HUES64 (cell line): ENCODE results near the gene SAMD9L. TPM values are rescaled to one million over a fixed set of nuclear protein-coding genes. Genes with fewer than 3 reads are reported as not detected.

Experiments
- H3K27ac ChIP-seq: 2 replicates; pipeline ENCODE4 v1.7.0; 2013; ENCODE audit warnings: low read depth, low read length, inconsistent platforms
- H3K27me3 ChIP-seq: 2 replicates; pipeline ENCODE4 v1.6.1; 2013; ENCODE audit warnings: mild to moderate bottlenecking, low read length; ENCODE audit not compliant: insufficient read depth
- H3K36me3 ChIP-seq: 2 replicates; pipeline ENCODE4 v1.6.1; 2013; ENCODE audit warnings: mild to moderate bottlenecking, low read length; ENCODE audit not compliant: insufficient read depth
- H3K4me1 ChIP-seq: 2 replicates; pipeline ENCODE4 v1.6.1; 2013; ENCODE audit warnings: mild to moderate bottlenecking, low read length, moderate library complexity; ENCODE audit not compliant: insufficient read depth
- H3K4me3 ChIP-seq: 2 replicates; pipeline ENCODE4 v1.5.1; 2013; ENCODE audit warnings: mild to moderate bottlenecking, low read length, moderate library complexity
- H3K9ac ChIP-seq: 2 replicates; pipeline ENCODE4 v1.6.1; 2013; ENCODE audit warnings: mild to moderate bottlenecking, low read depth, low read length
- H3K9me3 ChIP-seq: 2 replicates; pipeline ENCODE4 v1.6.1; 2013; ENCODE audit warnings: low read depth, low read length; ENCODE audit not compliant: insufficient read depth
- WGBS: fragments of 150-250, 120-280 bp; methylation state at CpG from one replicate; pipeline ENCODE4 v1.1.7; 2013; ENCODE audit warnings: missing lambda C conversion rate; 5-methylcytosine and 5-hydroxymethylcytosine counted together
- polyA plus RNA-seq, 2 experiments: library from polyadenylated mRNA; stranded (reverse); fragments of 50-300 nt; gene quantifications; one replicate each; pipeline ENCODE4 v1.2.3, GENCODE V29; 2013

The SAMD9L gene
- polyA plus RNA-seq (2013, experiment 1 of 2): not detected
- polyA plus RNA-seq (2013, experiment 2 of 2): not detected

GRCh38 chr7:93148144-93148543, at the start of gene SAMD9L:
TSS of gene SAMD9L (minus strand) at chr7:93148385. CDS start at chr7:93135971, 12,414 bp downstream.
- Histone ChIP-seq H3K9me3 (no peaks in the 10 kb centered on the region), H3K27me3 (no peaks in the 10 kb centered on the region), H3K27ac (no peak within 1 kb of the TSS), H3K9ac (no peak within 1 kb of the TSS), H3K36me3 (no peaks in the 10 kb centered on the region), H3K4me1 (peaks cover 14% of the 10 kb centered on the region; the same call in 1 of the 2 replicates), H3K4me3 (no peak within 1 kb of the TSS)
- 96% methylated on average over 2 of the region's 2 CpGs for WGBS

DNA sequence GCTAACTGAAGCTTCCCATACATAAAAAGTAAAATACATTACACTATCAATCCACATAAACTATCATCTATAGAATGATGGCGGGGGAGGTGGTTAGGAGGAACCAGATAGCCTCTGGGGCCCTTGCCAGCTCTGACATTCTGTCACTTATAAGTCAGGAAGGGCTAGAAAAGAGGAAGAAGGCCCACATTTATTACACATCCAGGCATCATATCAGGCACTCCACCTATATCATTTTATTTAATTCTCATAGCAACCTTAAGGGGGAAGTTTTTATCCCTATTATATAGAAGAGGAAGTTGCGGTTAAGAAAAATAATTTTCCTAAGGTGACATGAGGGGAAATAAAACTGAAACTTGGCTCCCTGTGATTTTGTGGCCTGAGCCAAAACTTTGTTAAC, 48.2 kb upstream of the SAMD9L start:
- Histone ChIP-seq H3K9me3 (no peaks in the 10 kb centered on the region), H3K9ac (no peak overlapping the region), H3K27me3 (peaks cover 23% of the 10 kb centered on the region; the same call in 1 of the 2 replicates), H3K4me1 (no peaks in the 10 kb centered on the region), H3K4me3 (no peak overlapping the region), H3K36me3 (no peaks in the 10 kb centered on the region), H3K27ac (no peak overlapping the region)
- WGBS: 100% methylated on average over 1 of the region's 2 CpGs

- WGBS: 79% methylated on average over 3 of the region's 3 CpGs
- no peaks in the 10 kb centered on the region for H3K36me3 ChIP-seq
Measured at GRCh38 chr7:93194386-93194785, 46.2 kb upstream of the SAMD9L start.

DNA sequence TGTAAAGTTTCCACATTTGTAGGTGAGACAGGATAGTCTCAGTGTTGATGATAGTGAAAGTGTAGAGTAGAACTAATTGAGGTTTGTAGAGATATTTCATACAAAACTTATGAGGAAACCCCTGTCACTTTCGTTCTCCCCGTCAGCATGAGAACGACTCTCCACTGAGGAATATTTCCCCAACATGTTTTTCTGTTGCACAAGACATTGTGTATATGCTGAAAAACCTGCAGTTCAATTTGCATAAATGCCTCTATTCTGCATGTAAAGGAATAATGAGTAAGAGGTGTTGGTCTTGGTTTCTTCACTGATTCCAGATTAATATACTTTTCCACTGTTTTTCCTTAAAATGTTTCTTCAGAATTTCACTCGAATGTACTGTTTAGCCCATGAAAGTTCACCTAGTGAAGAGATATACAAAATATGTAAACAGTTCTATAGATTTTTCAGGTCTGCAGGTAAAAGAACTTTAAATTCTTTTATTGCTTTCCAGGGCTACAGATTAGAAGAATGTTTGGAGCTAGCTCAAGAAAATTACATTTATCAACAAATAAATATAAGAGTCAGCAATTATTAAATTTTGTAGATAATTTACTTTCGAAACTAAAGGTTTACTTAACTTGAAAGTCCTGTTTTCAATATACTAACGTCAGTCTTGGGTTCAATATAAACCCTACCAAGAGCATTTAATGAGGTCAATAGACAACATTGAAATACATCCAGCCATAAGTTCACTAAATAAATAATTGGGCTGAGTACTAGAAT, 40.9 kb upstream of the SAMD9L start:
- no peak overlapping the region for H3K4me3 ChIP-seq
- H3K27me3 ChIP-seq: peaks cover 24% of the 10 kb centered on the region
- H3K36me3 ChIP-seq: no peaks in the 10 kb centered on the region
- H3K4me1 ChIP-seq: no peaks in the 10 kb centered on the region
- H3K9me3 ChIP-seq: no peaks in the 10 kb centered on the region
- 78% methylated on average over 6 of the region's 6 CpGs for WGBS
- no peak overlapping the region for H3K9ac ChIP-seq
- H3K27ac ChIP-seq: no peak overlapping the region

More at GRCh38 chr7:93194386-93194785, 46.2 kb upstream of the SAMD9L start:
- Histone ChIP-seq H3K9me3 (no peaks in the 10 kb centered on the region), H3K27ac (no peak overlapping the region), H3K9ac (no peak overlapping the region), H3K4me1 (no peaks in the 10 kb centered on the region), H3K27me3 (peaks cover 19% of the 10 kb centered on the region; the same call in 1 of the 2 replicates), H3K4me3 (no peak overlapping the region)

DNA sequence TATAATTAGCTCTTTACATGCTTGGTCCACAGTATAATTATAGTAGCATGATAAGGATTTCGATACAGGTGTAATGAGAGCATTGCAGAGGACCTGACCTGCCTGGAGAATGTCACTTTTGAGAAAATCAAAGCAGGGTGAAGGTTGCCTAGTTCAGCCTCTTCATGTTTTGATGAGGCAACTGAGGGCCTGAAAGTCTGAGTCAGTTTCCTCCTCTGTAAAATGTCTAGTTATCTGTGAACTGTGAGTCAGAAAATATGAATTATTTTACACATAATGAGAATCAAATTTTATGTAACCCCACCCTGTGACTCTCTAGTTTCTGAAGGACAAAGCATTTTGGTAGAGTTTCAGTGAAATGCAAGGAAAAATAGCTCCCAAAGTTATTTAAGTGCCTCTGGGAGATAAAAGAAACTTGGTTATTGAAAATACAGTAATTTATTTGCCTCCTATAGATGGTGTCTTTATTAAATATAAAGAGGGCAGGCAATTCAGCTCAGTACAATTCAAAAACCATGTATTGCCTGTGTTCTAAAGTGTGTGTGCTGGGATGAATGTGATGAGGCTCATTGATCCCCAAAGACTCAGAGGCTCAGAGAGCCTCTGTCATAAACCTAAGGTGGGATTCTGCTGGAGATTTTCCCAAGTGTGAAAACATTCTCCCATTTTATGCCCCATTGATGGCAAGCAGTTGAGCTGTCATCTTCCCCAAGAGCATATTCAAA, 37.3 kb upstream of the SAMD9L start:
- Histone ChIP-seq H3K4me1 (no peaks in the 10 kb centered on the region), H3K9me3 (no peaks in the 10 kb centered on the region), H3K9ac (no peak overlapping the region), H3K4me3 (no peak overlapping the region), H3K36me3 (no peaks in the 10 kb centered on the region), H3K27ac (no peak overlapping the region), H3K27me3 (peaks cover 16% of the 10 kb centered on the region)
- 66% methylated on average over 1 of the region's 1 CpG for whole genome bisulfite sequencing

- Histone ChIP-seq H3K27me3 (no peaks in the 10 kb centered on the region; the same call in none of the 2 replicates), H3K27ac (no peak overlapping the region), H3K9ac (no peak overlapping the region), H3K9me3 (no peaks in the 10 kb centered on the region), H3K4me3 (no peak overlapping the region), H3K36me3 (no peaks in the 10 kb centered on the region), H3K4me1 (no peaks in the 10 kb centered on the region)
Measured at GRCh38 chr7:93179173-93179572, 31.0 kb upstream of the SAMD9L start.

DNA sequence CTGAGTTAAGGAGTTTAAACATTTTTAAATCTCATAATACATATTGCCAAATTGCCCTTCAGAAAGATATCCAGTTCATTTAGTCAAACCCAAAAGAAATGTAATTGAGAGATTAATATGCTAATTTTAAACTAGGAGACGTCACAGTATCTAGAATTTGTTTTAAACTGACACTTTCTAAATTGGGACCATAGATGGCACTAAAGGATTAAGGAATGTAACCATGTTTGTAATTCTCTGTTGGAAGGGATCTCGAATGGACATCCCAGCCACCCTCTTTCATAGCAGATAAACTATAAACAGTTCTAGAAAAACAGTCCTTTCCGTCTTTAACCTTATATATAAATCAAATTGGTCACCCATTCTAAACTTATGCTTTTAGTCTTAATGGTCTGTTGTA, 30.0 kb upstream of the SAMD9L start:
- Histone ChIP-seq H3K36me3 (no peaks in the 10 kb centered on the region), H3K9ac (no peak overlapping the region), H3K9me3 (no peaks in the 10 kb centered on the region), H3K4me3 (no peak overlapping the region), H3K27me3 (no peaks in the 10 kb centered on the region; the same call in none of the 2 replicates), H3K4me1 (no peaks in the 10 kb centered on the region), H3K27ac (no peak overlapping the region)
- 64% methylated on average over 3 of the region's 3 CpGs for WGBS

DNA sequence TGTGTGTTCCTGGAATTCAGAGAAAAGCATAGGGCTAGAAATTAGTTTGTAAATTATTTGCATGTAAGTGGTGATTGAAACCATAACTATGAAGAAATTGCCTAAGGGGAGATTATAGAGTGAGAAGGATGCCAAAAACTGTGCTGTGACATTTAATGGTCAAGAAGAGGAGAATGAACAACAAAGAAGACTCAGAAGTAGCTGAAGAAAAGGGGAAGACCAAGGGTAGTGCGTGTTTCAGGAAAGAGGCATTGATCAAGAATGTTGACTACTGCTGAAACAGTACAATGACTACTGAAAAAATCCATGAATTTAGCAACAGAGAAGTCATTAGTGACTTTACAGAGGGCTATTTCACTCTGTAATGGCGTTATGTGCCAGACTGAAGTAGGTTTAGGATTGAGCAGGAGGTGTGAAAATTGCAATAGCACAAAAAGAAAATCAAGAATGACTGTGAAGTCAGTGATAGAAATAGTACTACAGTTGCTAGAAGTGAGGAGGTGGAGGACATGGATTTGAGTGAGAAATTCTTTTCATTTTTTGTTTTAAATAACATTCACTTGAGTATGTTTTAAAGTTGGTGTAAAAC, 28.9 kb upstream of the SAMD9L start:
- H3K27ac ChIP-seq: no peak overlapping the region

DNA sequence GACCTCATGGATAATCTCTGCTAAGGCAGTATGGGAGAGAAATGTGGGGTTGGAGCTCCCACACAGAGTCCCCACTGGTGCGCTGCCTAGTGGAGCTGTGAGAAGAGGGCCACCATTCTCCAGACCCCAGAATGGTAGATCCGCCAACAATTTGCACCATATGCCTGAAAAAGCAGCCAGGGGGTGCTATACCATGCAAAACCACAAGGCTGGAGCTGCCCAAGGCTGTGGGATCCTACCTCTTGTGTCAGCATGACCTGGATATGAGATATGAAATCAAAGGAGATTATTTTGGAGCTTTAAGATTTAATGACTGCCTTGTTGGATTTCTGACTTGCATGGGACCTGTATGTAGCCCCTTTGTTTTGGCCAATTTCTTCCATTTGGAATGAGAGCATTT, 27.0 kb upstream of the SAMD9L start:
- 93% methylated on average over 2 of the region's 2 CpGs for WGBS
- H3K36me3 ChIP-seq: no peaks in the 10 kb centered on the region

More for the DNA sequence above, 28.9 kb upstream of the SAMD9L start:
- 76% methylated on average over 2 of the region's 2 CpGs for WGBS
- no peak overlapping the region for H3K4me3 ChIP-seq
- no peaks in the 10 kb centered on the region for H3K4me1 ChIP-seq
- peaks cover 4% of the 10 kb centered on the region for H3K9me3 ChIP-seq
- no peaks in the 10 kb centered on the region; the same call in none of the 2 replicates for H3K27me3 ChIP-seq
- H3K9ac ChIP-seq: no peak overlapping the region
- no peaks in the 10 kb centered on the region for H3K36me3 ChIP-seq

GRCh38 chr7:93172683-93173082, 24.5 kb upstream of the SAMD9L start:
- 20% methylated on average over 1 of the region's 2 CpGs for WGBS

More for the DNA sequence above, 27.0 kb upstream of the SAMD9L start:
- Histone ChIP-seq H3K4me1 (no peaks in the 10 kb centered on the region), H3K9ac (no peak overlapping the region), H3K4me3 (no peak overlapping the region), H3K27ac (no peak overlapping the region), H3K27me3 (no peaks in the 10 kb centered on the region; the same call in none of the 2 replicates), H3K9me3 (peaks cover 16% of the 10 kb centered on the region)

More at GRCh38 chr7:93172683-93173082, 24.5 kb upstream of the SAMD9L start:
- Histone ChIP-seq H3K4me1 (no peaks in the 10 kb centered on the region), H3K4me3 (no peak overlapping the region), H3K27me3 (no peaks in the 10 kb centered on the region), H3K9ac (no peak overlapping the region), H3K27ac (no peak overlapping the region), H3K9me3 (peaks cover 16% of the 10 kb centered on the region), H3K36me3 (no peaks in the 10 kb centered on the region)
